ENCODE data around the gene NTM. TPM values are rescaled to one million over a fixed set of nuclear protein-coding genes. Genes with fewer than 3 reads are reported as not detected.

Gene NTM
- total and polyA plus RNA-seq, 7 donors, result 0.07 to 1.1 (median 0.22) TPM; not detected in 2

GRCh38 chr11:131898949-131899348, 528.5 kb downstream of the NTM start:
- DNase-seq (no peak), ATAC-seq (no peak)
- peaks cover 0 to 2% (median 0%) of the 10 kb centered on the region in 3 donors for H3K27me3 ChIP-seq (ENCODE audit: insufficient read depth in 3 of 3, low read length in 2 of 3)
- no peak overlapping the region for H3K4me3 ChIP-seq
- intact Hi-C loops (cut with DNase I), result no loop called here
- 85 to 89% (median 89%) methylated on average over 7 of the region's 7 CpGs for WGBS, 3 donors
- H3K36me3 ChIP-seq (ENCODE audit: insufficient read depth in 1 of 2, low read depth in 1 of 2), result no peaks in the 10 kb centered on the region
- H3K9me3 ChIP-seq, result no peaks in the 10 kb centered on the region
- TF ChIP-seq CTCF (IDR thresholded peaks at IDR 0.05), result no peak
- no peaks in the 10 kb centered on the region for H3K4me1 ChIP-seq
- no peak overlapping the region for H3K27ac ChIP-seq

GRCh38 chr11:131899950-131900580, 529.6 kb downstream of the NTM start:
- Histone ChIP-seq H3K27ac (no peak overlapping the region), H3K36me3 (ENCODE audit: insufficient read depth in 1 of 2, low read depth in 1 of 2) (no peaks in the 10 kb centered on the region), H3K27me3 (ENCODE audit: insufficient read depth in 3 of 3, low read length in 2 of 3) (peaks cover 0 to 2% (median 0%) of the 10 kb centered on the region in 3 donors), H3K4me3 (no peak overlapping the region), H3K9me3 (no peaks in the 10 kb centered on the region), H3K4me1 (no peaks in the 10 kb centered on the region)
- peak in 1 of 4 donors; percentile 63 for ATAC-seq
- WGBS, 3 donors, result 30 to 43% (median 37%) methylated on average over 6 of the region's 6 CpGs
- no peak for TF ChIP-seq CTCF (IDR thresholded peaks at IDR 0.05)
- intact Hi-C loops (cut with DNase I), result no loop called here
- peak; percentile 41 to 77 for DNase-seq

GRCh38 chr11:131902421-131902820, 532.0 kb downstream of the NTM start:
- H3K27ac ChIP-seq, result no peak overlapping the region
- H3K4me1 ChIP-seq, result no peaks in the 10 kb centered on the region
- no peak for TF ChIP-seq CTCF (IDR thresholded peaks at IDR 0.05)
- 52 to 68% (median 54%) methylated on average over 1 of the region's 1 CpG for WGBS, 3 donors
- DNase-seq, result no peak
- no peaks in the 10 kb centered on the region for H3K36me3 ChIP-seq (ENCODE audit: insufficient read depth in 1 of 2, low read depth in 1 of 2)
- intact Hi-C loops (cut with DNase I), result no loop called here
- ATAC-seq, result no peak
- no peaks in the 10 kb centered on the region for H3K9me3 ChIP-seq
- no peak overlapping the region for H3K4me3 ChIP-seq
- H3K27me3 ChIP-seq (ENCODE audit: insufficient read depth in 3 of 3, low read length in 2 of 3), result peaks cover 0 to 7% (median 2%) of the 10 kb centered on the region in 3 donors

- DNase-seq (no peak), ATAC-seq (no peak)
- TF ChIP-seq CTCF (IDR thresholded peaks at IDR 0.05), result no peak
- intact Hi-C loops (cut with DNase I), result no loop called here
- Histone ChIP-seq H3K9me3 (no peaks in the 10 kb centered on the region), H3K4me3 (no peak overlapping the region), H3K27me3 (ENCODE audit: insufficient read depth in 3 of 3, low read length in 2 of 3) (peaks cover 0 to 11% (median under 1%) of the 10 kb centered on the region in 3 donors), H3K4me1 (no peaks in the 10 kb centered on the region), H3K36me3 (ENCODE audit: insufficient read depth in 1 of 2, low read depth in 1 of 2) (no peaks in the 10 kb centered on the region), H3K27ac (no peak overlapping the region)
- WGBS, 3 donors, result 84 to 88% (median 88%) methylated on average over 5 of the region's 5 CpGs
These were observed 532.7 kb downstream of the NTM start for GRCh38 chr11:131903074-131903473.

GRCh38 chr11:131904756-131905155, 534.3 kb downstream of the NTM start:
- no peak for TF ChIP-seq CTCF (IDR thresholded peaks at IDR 0.05)
- intact Hi-C loops (cut with DNase I), result no loop called here
- Histone ChIP-seq H3K36me3 (ENCODE audit: insufficient read depth in 1 of 2, low read depth in 1 of 2) (no peaks in the 10 kb centered on the region), H3K27ac (no peak overlapping the region), H3K9me3 (no peaks in the 10 kb centered on the region), H3K4me1 (no peaks in the 10 kb centered on the region), H3K4me3 (no peak overlapping the region), H3K27me3 (ENCODE audit: insufficient read depth in 3 of 3, low read length in 2 of 3) (peaks cover 0 to 24% (median 0%) of the 10 kb centered on the region in 3 donors)
- 59 to 65% (median 61%) methylated on average over 3 of the region's 3 CpGs for WGBS, 3 donors
- no peak for DNase-seq
- ATAC-seq, result no peak

Measured in psoas muscle (tissue), 8 donors.